GM12874 (cell line): Measurements from ENCODE around the gene RFESD.
A peak's percentile ranks its signal among the peaks of the same experiment; 100 is the strongest.

Experiments
- CTCF ChIP-seq: IDR thresholded peaks from 2 replicates; pipeline ENCODE4 v1.5.1; 2011; ENCODE audit warnings: low read depth, mild to moderate bottlenecking, control low read depth, low read length, moderate library complexity; ENCODE audit not compliant: insufficient read depth

Gene RFESD

GRCh38 chr5:95611396-95611795, 35.2 kb upstream of the RFESD start:
- TF ChIP-seq CTCF = no peak

- no peak for TF ChIP-seq CTCF
Measured at GRCh38 chr5:95613514-95613913, 33.1 kb upstream of the RFESD start.

GRCh38 chr5:95615164-95615467, 31.5 kb upstream of the RFESD start:
- no peak for TF ChIP-seq CTCF

- TF ChIP-seq CTCF = no peak
Measured at GRCh38 chr5:95617057-95617456, 29.5 kb upstream of the RFESD start.

GRCh38 chr5:95619096-95619495, 27.5 kb upstream of the RFESD start:
- no peak for TF ChIP-seq CTCF

GRCh38 chr5:95619514-95620029, 27.0 kb upstream of the RFESD start:
- no peak for TF ChIP-seq CTCF

GRCh38 chr5:95620030-95620869, 26.3 kb upstream of the RFESD start, which contains the start of gene GPR150:
TSS of gene GPR150 (plus strand) at chr5:95620087. CDS start at chr5:95620276, 189 bp downstream.
- TF ChIP-seq CTCF = peak; percentile 26; the same call in 1 of the 2 replicates
